Mammary epithelial cell (primary cell): ENCODE data around the gene SON.

Experiments used
- CTCF ChIP-seq, 2 donors: IDR thresholded peaks in 1 of 2; conservative IDR thresholded peaks in 1 of 2; 2 replicates each; pipeline ENCODE4 v1.5.1; 2011 to 2012; ENCODE audit warnings: inconsistent platforms in 2 of 2, low read length in 2 of 2, mild to moderate bottlenecking in 2 of 2, control low read depth in 1 of 2, low read depth in 1 of 2; ENCODE audit not compliant: insufficient read depth in 1 of 2; ENCODE audit errors: extremely low read depth in 1 of 2
- EZH2 ChIP-seq: IDR thresholded peaks from 2 replicates; pipeline ENCODE4 v1.6.1; 2012; ENCODE audit warnings: low read length, inconsistent platforms, borderline replicate concordance

GRCh38 chr21:33496345-33496744 lies 46.5 kb upstream of the SON start:
- no peak for TF ChIP-seq CTCF (conservative IDR thresholded peaks at IDR 0.05 in 1 of 2, IDR thresholded peaks at IDR 0.05 in 1 of 2; ENCODE audit: extremely low read depth in 1 of 2, insufficient read depth in 1 of 2, low read depth in 1 of 2, low read length in 2 of 2)
- TF ChIP-seq EZH2: no peak
